Fibroblast of lung (primary cell): ENCODE measurements around the gene DEPDC5.

Source experiments
- CTCF ChIP-seq, 2 donors: IDR thresholded peaks in 1 of 2; conservative IDR thresholded peaks in 1 of 2; 1 replicate in 1 of 2; 2 replicates in 1 of 2; pipeline ENCODE4 v1.5.1; 2011 to 2012; ENCODE audit warnings: low read length in 2 of 2, control low read depth in 1 of 2, inconsistent platforms in 1 of 2, low read depth in 1 of 2, mild to moderate bottlenecking in 1 of 2
- EZH2 ChIP-seq: IDR thresholded peaks from 2 replicates; pipeline ENCODE4 v1.5.1; 2012; ENCODE audit warnings: low read length, control low read depth, mild to moderate bottlenecking; ENCODE audit errors: missing control alignments

- TF ChIP-seq EZH2 (no peak), CTCF (conservative IDR thresholded peaks at IDR 0.05 in 1 of 2, IDR thresholded peaks at IDR 0.05 in 1 of 2; ENCODE audit: low read depth in 1 of 2, low read length in 2 of 2) (no peak)
Measured at GRCh38 chr22:31926969-31927368, 173.2 kb downstream of the DEPDC5 start.
